ENCODE results near the gene SLC25A10. TPM values are rescaled to one million over a fixed set of nuclear protein-coding genes. Genes with fewer than 3 reads are reported as not detected.

The SLC25A10 gene
- total and polyA plus RNA-seq, 2 of the 8 experiments (the other 6 are each of a cell fraction or from before 2014, with no cell fraction given), result 22.2 to 43.0 TPM

- Histone ChIP-seq H4K20me1 (replicated peaks in 1 of 2; ENCODE audit: control insufficient read depth in 1 of 2, insufficient read depth in 2 of 2, low read length in 2 of 2) (peaks cover 0 to 3% of the 10 kb centered on the region in 2 experiments), H3K9ac (replicated peaks in 1 of 4; ENCODE audit: extremely low read depth in 1 of 4, low read depth in 3 of 4, low read length in 3 of 4) (no peak overlapping the region), H3K4ac (replicated peaks; ENCODE audit: insufficient read length, low read depth, low read length) (no peak overlapping the region), H3K4me3 (ENCODE audit: extremely low read depth in 1 of 4, insufficient read depth in 2 of 4, low read depth in 3 of 4, low read length in 4 of 4) (no peak overlapping the region), H3K27me3 (replicated peaks in 1 of 4; ENCODE audit: control insufficient read depth in 3 of 4, extremely low read depth in 1 of 4, insufficient read depth in 3 of 4, low read length in 3 of 4) (peaks cover 0 to 2% (median 0%) of the 10 kb centered on the region in 4 experiments; a peak in 1 of 7 replicates), H2BK120ac (replicated peaks; ENCODE audit: low read depth, low read length) (no peak overlapping the region), H3K79me1 (ENCODE audit: low read depth, low read length) (no peaks in the 10 kb centered on the region), H2BK5ac (ENCODE audit: low read depth, low read length) (no peak overlapping the region), H2AFZ (ENCODE audit: low read length) (no peak overlapping the region), H3K14ac (ENCODE audit: insufficient read length) (no peak overlapping the region), H4K5ac (ENCODE audit: insufficient read length, low read depth, low read length) (no peak overlapping the region), H2BK20ac (ENCODE audit: low read length) (no peak overlapping the region), H2BK12ac (ENCODE audit: low read depth, low read length) (no peak overlapping the region), H3K36me3 (ENCODE audit: control insufficient read depth in 2 of 4, insufficient read depth in 4 of 4, low read length in 3 of 4) (no peaks in the 10 kb centered on the region), H3K23ac (ENCODE audit: insufficient read length) (no peak overlapping the region), H4K8ac (ENCODE audit: extremely low read depth, insufficient read depth, low read length) (no peak overlapping the region; the same call in 1 of the 2 replicates), H3K23me2 (ENCODE audit: low read depth, low read length) (peaks cover 4% of the 10 kb centered on the region; the same call in 1 of the 2 replicates), H3K79me2 (ENCODE audit: control insufficient read depth in 1 of 2, insufficient read depth in 2 of 2, low read length in 2 of 2) (no peaks in the 10 kb centered on the region), H3K4me1 (replicated peaks in 1 of 4; ENCODE audit: control insufficient read depth in 3 of 4, insufficient read depth in 4 of 4, low read length in 3 of 4) (peaks cover 0 to 3% (median 1%) of the 10 kb centered on the region in 4 experiments; a peak in 1 of 7 replicates), H3K18ac (ENCODE audit: extremely low read depth, low read length) (no peak overlapping the region), H3K27ac (ENCODE audit: low read depth, low read length) (no peak overlapping the region), H2BK15ac (ENCODE audit: low read length) (no peak overlapping the region), H2AK5ac (ENCODE audit: low read depth, low read length) (no peak overlapping the region), H4K91ac (replicated peaks; ENCODE audit: insufficient read length, low read length) (no peak overlapping the region), H3K9me3 (ENCODE audit: insufficient read depth in 2 of 2, low read depth in 1 of 2, low read length in 1 of 2) (no peaks in the 10 kb centered on the region), H3K56ac (replicated peaks; ENCODE audit: insufficient read length, low read depth, low read length) (no peak overlapping the region), H3K4me2 (ENCODE audit: insufficient read depth in 1 of 2, low read depth in 2 of 2, low read length in 2 of 2) (no peak overlapping the region)
- CTCF ChIA-PET (ENCODE audit: partially characterized antibody), result interaction anchor here (0.6 to 2.1 kb wide), 3 partner anchors 9 to 85 kb away, joined by 3 to 4 read pairs (median 3); no protein-coding TSS in a partner anchor
- no peak for DNase-seq (ENCODE audit: low read depth in 1 of 2, low spot score in 2 of 2)
- WGBS, 2 experiments (ENCODE audit: extremely low coverage in 1 of 2, insufficient coverage in 1 of 2, insufficient read length in 1 of 2, insufficient replicate concordance in 2 of 2, low coverage in 1 of 2, low lambda C conversion rate in 2 of 2, missing lambda C conversion rate in 1 of 2), result 81% methylated on average over 27 of the region's 28 CpGs; no CpG with 5 or more reads in 1 of the 2 experiments
- no peak for TF ChIP-seq ASH2L (IDR thresholded peaks at IDR 0.05; ENCODE audit: low read length)
- no peak for TF ChIP-seq HDAC6 (IDR thresholded peaks at IDR 0.05; ENCODE audit: low read depth, low read length)
- TF ChIP-seq CHD2 (IDR thresholded peaks at IDR 0.05; ENCODE audit: low read length), result no peak
- no peak for TF ChIP-seq JUN (IDR thresholded peaks at IDR 0.05; ENCODE audit: low read depth, low read length)
- TF ChIP-seq ATF3 (IDR thresholded peaks at IDR 0.05; ENCODE audit: insufficient read depth, low read depth, low read length), result no peak
- no peak for TF ChIP-seq POU5F1 (IDR thresholded peaks at IDR 0.05; ENCODE audit: low read depth, low read length)
- no peak for TF ChIP-seq JUND (IDR thresholded peaks at IDR 0.05; ENCODE audit: low read length)
- no peak for TF ChIP-seq TAF7 (optimal IDR thresholded peaks at IDR 0.05; ENCODE audit: borderline replicate concordance, low read depth, low read length)
- POLR2A ChIA-PET (ENCODE audit: partially characterized antibody), result interaction anchor here (1.0 to 1.3 kb wide), 3 partner anchors 54 to 92 kb away, joined by 3 to 6 read pairs (median 4); partner anchors contain the start of gene MCRIP1
- no peak for FAIRE-seq
These were observed 28.4 kb downstream of the SLC25A10 start for GRCh38 chr17:81740395-81740961.

Measured in H1 (cell line).